ENCODE data around the gene BBS2.

BBS2 gene

DNA sequence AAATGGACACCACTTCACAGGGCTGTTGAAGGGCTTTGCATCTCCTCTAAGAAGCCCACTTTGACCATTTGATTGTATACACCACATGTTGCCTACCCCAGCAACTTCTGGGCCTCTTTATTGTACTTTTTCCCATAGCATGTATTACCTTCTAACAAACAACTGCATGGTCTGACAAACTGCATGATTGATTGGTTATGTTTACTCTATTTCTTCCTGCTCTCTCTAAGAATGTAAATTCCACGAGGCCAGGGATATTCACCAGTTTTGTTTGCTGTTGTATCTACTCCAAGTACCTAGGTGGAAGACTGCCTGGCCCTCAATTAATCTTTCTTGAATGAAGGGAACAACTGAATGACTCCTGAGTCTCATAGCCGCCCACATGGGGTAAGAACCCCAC is 22.2 kb upstream of the BBS2 start:
- in situ Hi-C loops (cut with MboI; ENCODE audit: low sequenced_read_pairs, unreplicated experiment): no loop called here
- TF ChIP-seq, protein P1, sequence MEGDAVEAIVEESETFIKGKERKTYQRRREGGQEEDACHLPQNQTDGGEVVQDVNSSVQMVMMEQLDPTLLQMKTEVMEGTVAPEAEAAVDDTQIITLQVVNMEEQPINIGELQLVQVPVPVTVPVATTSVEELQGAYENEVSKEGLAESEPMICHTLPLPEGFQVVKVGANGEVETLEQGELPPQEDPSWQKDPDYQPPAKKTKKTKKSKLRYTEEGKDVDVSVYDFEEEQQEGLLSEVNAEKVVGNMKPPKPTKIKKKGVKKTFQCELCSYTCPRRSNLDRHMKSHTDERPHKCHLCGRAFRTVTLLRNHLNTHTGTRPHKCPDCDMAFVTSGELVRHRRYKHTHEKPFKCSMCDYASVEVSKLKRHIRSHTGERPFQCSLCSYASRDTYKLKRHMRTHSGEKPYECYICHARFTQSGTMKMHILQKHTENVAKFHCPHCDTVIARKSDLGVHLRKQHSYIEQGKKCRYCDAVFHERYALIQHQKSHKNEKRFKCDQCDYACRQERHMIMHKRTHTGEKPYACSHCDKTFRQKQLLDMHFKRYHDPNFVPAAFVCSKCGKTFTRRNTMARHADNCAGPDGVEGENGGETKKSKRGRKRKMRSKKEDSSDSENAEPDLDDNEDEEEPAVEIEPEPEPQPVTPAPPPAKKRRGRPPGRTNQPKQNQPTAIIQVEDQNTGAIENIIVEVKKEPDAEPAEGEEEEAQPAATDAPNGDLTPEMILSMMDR (IDR thresholded peaks at IDR 0.05; ENCODE audit: borderline replicate concordance, control extremely low read depth, extremely low read depth, insufficient read depth, missing control alignments): no peak

DNA sequence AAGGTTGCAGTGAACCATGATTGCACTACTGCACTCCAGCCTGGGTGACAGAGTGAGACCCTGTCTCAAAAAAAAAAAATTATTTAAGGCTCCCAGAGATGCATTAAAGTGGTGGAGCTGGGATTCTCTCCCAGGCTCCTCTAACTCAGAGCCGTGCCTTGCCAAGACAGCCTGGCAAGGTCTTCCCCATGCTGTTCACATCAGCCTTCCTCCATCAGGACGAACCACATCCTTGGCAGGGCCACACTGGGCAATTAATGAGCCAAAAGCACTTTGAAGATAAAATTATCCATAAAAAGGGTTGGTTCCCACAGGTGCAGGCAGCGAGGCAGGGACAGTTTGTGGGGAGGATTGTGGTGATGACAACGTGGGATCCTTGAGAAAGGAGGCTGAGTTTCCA is 19.8 kb upstream of the BBS2 start:
- DNase-seq (ENCODE audit: low spot score): no peak
- in situ Hi-C loops (cut with MboI; ENCODE audit: low sequenced_read_pairs, unreplicated experiment): no loop called here
- TF ChIP-seq, protein P1 (IDR thresholded peaks at IDR 0.05; ENCODE audit: borderline replicate concordance, control extremely low read depth, extremely low read depth, insufficient read depth, missing control alignments): no peak

More for the DNA sequence above, 22.2 kb upstream of the BBS2 start:
- DNase-seq (ENCODE audit: low spot score): no peak

DNA sequence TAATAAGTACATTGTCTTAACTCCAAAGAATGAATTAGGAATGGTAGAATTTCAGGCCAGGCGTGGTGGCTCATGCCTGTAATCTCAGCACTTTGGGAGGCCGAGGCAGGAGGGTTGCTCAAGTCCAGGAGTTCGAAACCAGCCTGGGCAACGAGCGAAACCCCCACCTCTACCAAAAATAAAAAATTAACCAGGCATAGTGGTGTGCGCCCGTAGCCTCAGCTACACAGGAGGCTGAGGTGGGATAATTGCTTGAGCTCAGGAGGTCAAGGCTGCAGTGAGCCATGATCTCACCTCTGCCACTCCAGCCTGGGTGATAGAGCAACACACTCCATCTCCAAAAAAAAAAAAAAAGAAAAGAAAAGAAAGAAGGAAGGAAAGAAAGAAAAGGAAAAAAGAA is 18.5 kb upstream of the BBS2 start:
- in situ Hi-C loops (cut with MboI; ENCODE audit: low sequenced_read_pairs, unreplicated experiment): no loop called here
- TF ChIP-seq, protein P1 (IDR thresholded peaks at IDR 0.05; ENCODE audit: borderline replicate concordance, control extremely low read depth, extremely low read depth, insufficient read depth, missing control alignments): no peak
- DNase-seq (ENCODE audit: low spot score): no peak

DNA sequence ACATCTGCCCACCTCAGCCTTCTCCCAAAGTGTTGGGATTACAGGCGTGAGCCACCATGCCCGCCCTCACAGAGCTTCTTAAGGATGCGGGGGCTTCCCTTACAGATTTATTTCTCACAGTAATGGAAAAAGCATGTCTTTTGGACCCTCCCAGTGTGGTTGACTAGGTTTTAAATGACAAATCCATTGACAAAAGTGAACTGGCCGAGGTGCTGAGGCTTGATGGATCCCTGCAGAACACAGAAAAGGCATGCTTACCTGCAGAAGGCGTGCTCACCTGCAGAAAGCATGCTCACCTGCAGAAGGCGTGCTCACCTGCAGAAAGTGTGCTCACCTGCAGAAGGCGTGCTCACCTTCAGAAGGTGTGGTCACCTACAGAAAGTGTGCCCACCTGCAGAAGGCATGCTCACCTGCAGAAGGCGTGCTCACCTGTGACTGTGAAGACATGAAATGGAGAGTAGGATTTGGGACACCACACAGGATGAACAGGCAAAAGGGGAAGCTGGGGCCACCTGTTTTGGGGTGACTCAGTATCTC is 15.1 kb upstream of the BBS2 start:
- in situ Hi-C loops (cut with MboI; ENCODE audit: low sequenced_read_pairs, unreplicated experiment): no loop called here
- no peak for DNase-seq (ENCODE audit: low spot score)
- TF ChIP-seq, protein P1 (IDR thresholded peaks at IDR 0.05; ENCODE audit: borderline replicate concordance, control extremely low read depth, extremely low read depth, insufficient read depth, missing control alignments): no peak

DNA sequence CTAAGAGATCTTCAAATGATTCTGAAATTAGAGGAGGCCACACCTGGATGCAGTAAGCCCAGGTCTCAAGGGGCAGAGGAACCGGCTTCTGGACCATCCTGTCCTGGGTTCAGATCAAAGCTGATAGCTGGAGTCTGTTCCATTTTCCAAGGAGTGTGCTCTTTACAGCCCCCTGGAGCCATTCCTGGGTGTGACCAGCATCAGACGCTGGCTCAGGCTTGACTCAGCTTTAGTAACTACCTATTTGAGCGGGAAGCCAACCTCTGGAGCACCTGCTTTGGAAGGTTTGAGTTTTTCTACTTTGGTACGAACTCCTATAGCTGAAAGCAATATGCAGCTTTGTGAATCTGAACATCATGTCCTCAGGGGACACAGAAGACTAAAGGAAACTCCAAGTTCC is 12.9 kb upstream of the BBS2 start:
- in situ Hi-C loops (cut with MboI; ENCODE audit: low sequenced_read_pairs, unreplicated experiment): no loop called here
- TF ChIP-seq, protein P1 (IDR thresholded peaks at IDR 0.05; ENCODE audit: borderline replicate concordance, control extremely low read depth, extremely low read depth, insufficient read depth, missing control alignments): no peak
- DNase-seq (ENCODE audit: low spot score): no peak

DNA sequence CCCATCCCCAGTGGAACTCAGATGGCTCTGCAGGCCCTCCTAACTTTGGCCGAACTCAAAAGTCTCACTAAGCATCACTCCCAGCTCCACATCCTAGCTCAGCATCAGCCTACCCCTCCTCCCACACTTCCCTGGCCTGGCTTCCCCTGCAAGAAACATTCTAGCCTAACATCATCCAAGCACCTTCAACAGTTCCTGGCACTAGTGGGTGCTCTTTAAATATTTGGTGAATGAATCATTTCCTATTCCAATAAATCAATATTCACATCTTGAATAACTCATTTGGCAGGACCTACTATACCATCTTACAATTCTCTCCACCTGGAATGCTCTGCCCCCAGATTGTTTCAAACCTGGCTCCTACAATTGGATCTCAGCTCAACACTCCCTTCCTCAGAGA is 11.0 kb upstream of the BBS2 start:
- TF ChIP-seq, protein P1 (IDR thresholded peaks at IDR 0.05; ENCODE audit: borderline replicate concordance, control extremely low read depth, extremely low read depth, insufficient read depth, missing control alignments): no peak
- in situ Hi-C loops (cut with MboI; ENCODE audit: low sequenced_read_pairs, unreplicated experiment): no loop called here
- no peak for DNase-seq (ENCODE audit: low spot score)

DNA sequence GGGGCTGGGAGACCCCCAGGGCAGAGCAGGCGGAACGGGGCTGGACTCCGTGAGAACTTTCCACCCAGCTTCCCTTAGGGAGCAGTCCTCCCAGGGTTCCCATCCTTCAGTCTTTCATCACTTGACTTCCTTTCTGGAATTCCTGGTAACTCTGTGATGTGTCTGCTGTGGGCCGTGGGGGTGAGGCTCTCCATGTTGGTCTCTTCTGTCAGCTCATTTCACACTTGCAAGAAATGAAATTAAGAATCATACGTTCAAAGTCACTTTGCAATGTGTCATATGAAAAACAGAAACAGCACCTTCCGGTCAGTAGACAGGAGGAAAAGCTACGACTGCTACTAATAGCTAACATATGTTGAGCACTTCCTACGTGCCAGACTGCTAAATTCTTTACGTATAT is 5.4 kb upstream of the BBS2 start:
- TF ChIP-seq, protein P1 (IDR thresholded peaks at IDR 0.05; ENCODE audit: borderline replicate concordance, control extremely low read depth, extremely low read depth, insufficient read depth, missing control alignments): no peak
- DNase-seq (ENCODE audit: low spot score): no peak
- in situ Hi-C loops (cut with MboI; ENCODE audit: low sequenced_read_pairs, unreplicated experiment): no loop called here
